Measurements from ENCODE around the gene RAMP3.

DNA sequence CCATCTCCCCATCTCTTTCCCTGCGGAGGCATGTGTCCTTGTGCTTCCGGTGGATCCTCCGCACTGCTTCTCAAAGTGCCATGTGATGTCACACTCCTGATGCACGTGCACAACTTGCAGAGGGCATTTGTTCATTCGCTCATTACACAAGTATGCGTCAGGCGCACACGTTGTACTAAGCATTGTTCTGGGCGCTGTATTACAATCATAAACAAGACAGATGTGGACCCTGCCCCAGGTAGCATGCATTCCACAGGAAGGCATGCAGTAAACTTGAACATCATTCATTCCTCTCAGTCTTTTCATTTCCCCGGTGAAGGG lies 9.0 kb upstream of the RAMP3 start:
- TF ChIP-seq, protein P1, sequence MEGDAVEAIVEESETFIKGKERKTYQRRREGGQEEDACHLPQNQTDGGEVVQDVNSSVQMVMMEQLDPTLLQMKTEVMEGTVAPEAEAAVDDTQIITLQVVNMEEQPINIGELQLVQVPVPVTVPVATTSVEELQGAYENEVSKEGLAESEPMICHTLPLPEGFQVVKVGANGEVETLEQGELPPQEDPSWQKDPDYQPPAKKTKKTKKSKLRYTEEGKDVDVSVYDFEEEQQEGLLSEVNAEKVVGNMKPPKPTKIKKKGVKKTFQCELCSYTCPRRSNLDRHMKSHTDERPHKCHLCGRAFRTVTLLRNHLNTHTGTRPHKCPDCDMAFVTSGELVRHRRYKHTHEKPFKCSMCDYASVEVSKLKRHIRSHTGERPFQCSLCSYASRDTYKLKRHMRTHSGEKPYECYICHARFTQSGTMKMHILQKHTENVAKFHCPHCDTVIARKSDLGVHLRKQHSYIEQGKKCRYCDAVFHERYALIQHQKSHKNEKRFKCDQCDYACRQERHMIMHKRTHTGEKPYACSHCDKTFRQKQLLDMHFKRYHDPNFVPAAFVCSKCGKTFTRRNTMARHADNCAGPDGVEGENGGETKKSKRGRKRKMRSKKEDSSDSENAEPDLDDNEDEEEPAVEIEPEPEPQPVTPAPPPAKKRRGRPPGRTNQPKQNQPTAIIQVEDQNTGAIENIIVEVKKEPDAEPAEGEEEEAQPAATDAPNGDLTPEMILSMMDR (IDR thresholded peaks at IDR 0.05) = no peak
- TF ChIP-seq POLR2A (IDR thresholded peaks at IDR 0.05) = no peak

Data from vagina (tissue), 2 donors.